ENCODE data around the gene TRRAP.

Gene TRRAP

GRCh38 chr7:98879198-98879978, 1.1 kb downstream of the TRRAP start (continued):
- no peak for TF ChIP-seq ZNF18 (tag by site-specific recombination; IDR thresholded peaks at IDR 0.05)
- 0 out of 2 replicates have a peak, but pooled peaks have one; percentile 21 for TF ChIP-seq SP3 (tag by site-specific recombination; IDR thresholded peaks at IDR 0.05)
- TF ChIP-seq HOXD13 (CRISPR knock-in tag; IDR thresholded peaks at IDR 0.05; ENCODE audit: borderline replicate concordance): no peak
- TF ChIP-seq ZNF704 (tag by site-specific recombination; IDR thresholded peaks at IDR 0.05): no peak
- no peak for TF ChIP-seq ZNF398 (tag by site-specific recombination; IDR thresholded peaks at IDR 0.05)
- no peak for TF ChIP-seq ZBTB17 (tag by site-specific recombination; IDR thresholded peaks at IDR 0.05)
- no peak for TF ChIP-seq ZNF560 (tag by site-specific recombination; IDR thresholded peaks at IDR 0.05; ENCODE audit: borderline replicate concordance)
- no peak; the same call in 1 of the 2 replicates for TF ChIP-seq CTCF (tag by site-specific recombination; IDR thresholded peaks at IDR 0.05)
- no peak for TF ChIP-seq ZXDB (tag by site-specific recombination; IDR thresholded peaks at IDR 0.05)
- no peak for TF ChIP-seq ZBTB8A (tag by site-specific recombination; IDR thresholded peaks at IDR 0.05)
- no peak for TF ChIP-seq ZNF514 (tag by site-specific recombination; IDR thresholded peaks at IDR 0.05)

GRCh38 chr7:98879979-98880315, 1.6 kb downstream of the TRRAP start:
- Histone ChIP-seq H3K36me3 (ENCODE audit: control insufficient read depth in 2 of 2, insufficient read depth in 1 of 2, low read length in 2 of 2) (peaks cover 36 to 45% of the 10 kb centered on the region in 2 experiments), H3K4me3 (ENCODE audit: low read depth, low read length) (peak overlapping the region; percentile 95), H3K4me1 (ENCODE audit: control insufficient read depth, insufficient read depth, low read length) (no peaks in the 10 kb centered on the region), H3K27ac (ENCODE audit: extremely low read depth, low read depth, low read length) (peak overlapping the region; percentile 97; the same call in 1 of the 2 replicates), H3K9me3 (ENCODE audit: control insufficient read depth, insufficient read depth, low read depth, low read length) (no peaks in the 10 kb centered on the region)
- ChIA-PET CTCF (interaction anchor here (0.6 to 0.9 kb wide), 5 partner anchors 11 to 39 kb away, joined by 3 to 5 read pairs (median 4); no protein-coding TSS in a partner anchor), POLR2A (interaction anchor here (0.6 to 0.7 kb wide), 7 partner anchors 9 to 1133 kb away, joined by 3 to 6 read pairs (median 3); partner anchors contain the start of gene ARPC1A)
- TF ChIP-seq PRDM10 (tag by site-specific recombination; IDR thresholded peaks at IDR 0.05) (peak; percentile 43; the same call in 1 of the 2 replicates), ZNF433 (tag by site-specific recombination; IDR thresholded peaks at IDR 0.05; ENCODE audit: low read depth) (no peak)

All from HEK293 (cell line).